ENCODE measurements around the gene FDX1. TPM values are rescaled to one million over a fixed set of nuclear protein-coding genes. Genes with fewer than 3 reads are reported as not detected.

The FDX1 gene
- total RNA-seq, 1 experiment from 2014 or later: 29.9 TPM

GRCh38 chr11:110492321-110492685 lies 62.6 kb downstream of the FDX1 start:
- Mint-ChIP-seq H3K4me1 (ENCODE audit: low read depth, unreplicated experiment) (no peaks in the 10 kb centered on the region), H3K36me3 (ENCODE audit: insufficient read depth, unreplicated experiment) (no peaks in the 10 kb centered on the region), H3K27ac (ENCODE audit: unreplicated experiment) (no peak overlapping the region), H3K9me3 (ENCODE audit: unreplicated experiment) (no peaks in the 10 kb centered on the region), H3K4me3 (ENCODE audit: unreplicated experiment) (no peak overlapping the region), H3K27me3 (ENCODE audit: insufficient read depth, unreplicated experiment) (peaks cover 10% of the 10 kb centered on the region)
- intact Hi-C loops (cut with micrococcal nuclease; ENCODE audit: unreplicated experiment): no loop called here
- BruUV-seq (replicated peaks): no TSS peak
- DNase-seq: no peak
- TF ChIP-seq CTCF (IDR thresholded peaks at IDR 0.05; ENCODE audit: insufficient read depth in 1 of 2, low read depth in 1 of 2, low read length in 1 of 2, severe bottlenecking in 1 of 2, unreplicated experiment in 1 of 2): no peak
- H3K9me3 ChIP-seq: no peaks in the 10 kb centered on the region
- no peaks in the 10 kb centered on the region for H3K36me3 ChIP-seq (ENCODE audit: control insufficient read depth, insufficient read depth, low read length)
- POLR2A ChIA-PET: no interaction called here
- no peak overlapping the region for H3K4me3 ChIP-seq (ENCODE audit: low read depth, low read length)
- CTCF ChIA-PET: no interaction called here
- H3K4me1 ChIP-seq: no peaks in the 10 kb centered on the region
- H3K27me3 ChIP-seq (replicated peaks; ENCODE audit: control insufficient read depth, insufficient read depth, low read length): no peaks in the 10 kb centered on the region

GRCh38 chr11:110493346-110493745 lies 63.6 kb downstream of the FDX1 start:
- no peaks in the 10 kb centered on the region for H3K36me3 ChIP-seq (ENCODE audit: control insufficient read depth, insufficient read depth, low read length)
- intact Hi-C loops (cut with micrococcal nuclease; ENCODE audit: unreplicated experiment): no loop called here
- POLR2A ChIA-PET: no interaction called here
- TF ChIP-seq CTCF (IDR thresholded peaks at IDR 0.05; ENCODE audit: insufficient read depth in 1 of 2, low read depth in 1 of 2, low read length in 1 of 2, severe bottlenecking in 1 of 2, unreplicated experiment in 1 of 2): no peak
- no peaks in the 10 kb centered on the region for H3K36me3 Mint-ChIP-seq (ENCODE audit: insufficient read depth, unreplicated experiment)
- DNase-seq: no peak
- no peak overlapping the region for H3K4me3 Mint-ChIP-seq (ENCODE audit: unreplicated experiment)
- no peaks in the 10 kb centered on the region for H3K27me3 ChIP-seq (replicated peaks; ENCODE audit: control insufficient read depth, insufficient read depth, low read length)
- H3K4me1 ChIP-seq: no peaks in the 10 kb centered on the region
- H3K9me3 Mint-ChIP-seq (ENCODE audit: unreplicated experiment): no peaks in the 10 kb centered on the region
- H3K4me3 ChIP-seq (ENCODE audit: low read depth, low read length): no peak overlapping the region
- peaks cover 10% of the 10 kb centered on the region for H3K27me3 Mint-ChIP-seq (ENCODE audit: insufficient read depth, unreplicated experiment)
- H3K9me3 ChIP-seq: no peaks in the 10 kb centered on the region
- no peak overlapping the region for H3K27ac Mint-ChIP-seq (ENCODE audit: unreplicated experiment)
- BruUV-seq (replicated peaks): no TSS peak
- CTCF ChIA-PET: no interaction called here
- H3K4me1 Mint-ChIP-seq (ENCODE audit: low read depth, unreplicated experiment): no peaks in the 10 kb centered on the region

GRCh38 chr11:110497231-110497978 lies 67.7 kb downstream of the FDX1 start:
- Mint-ChIP-seq H3K9me3 (ENCODE audit: unreplicated experiment) (no peaks in the 10 kb centered on the region), H3K27me3 (ENCODE audit: insufficient read depth, unreplicated experiment) (peaks cover 21% of the 10 kb centered on the region), H3K27ac (ENCODE audit: unreplicated experiment) (no peak overlapping the region), H3K4me3 (ENCODE audit: unreplicated experiment) (no peak overlapping the region), H3K36me3 (ENCODE audit: insufficient read depth, unreplicated experiment) (no peaks in the 10 kb centered on the region), H3K4me1 (ENCODE audit: low read depth, unreplicated experiment) (no peaks in the 10 kb centered on the region)
- no peaks in the 10 kb centered on the region for H3K36me3 ChIP-seq (ENCODE audit: control insufficient read depth, insufficient read depth, low read length)
- H3K9me3 ChIP-seq: peaks cover 11% of the 10 kb centered on the region; the same call in 1 of the 2 replicates
- H3K4me1 ChIP-seq: no peaks in the 10 kb centered on the region
- H3K4me3 ChIP-seq (ENCODE audit: low read depth, low read length): no peak overlapping the region
- no TSS peak for BruUV-seq (replicated peaks)
- intact Hi-C loops (cut with micrococcal nuclease; ENCODE audit: unreplicated experiment): no loop called here
- TF ChIP-seq CTCF (IDR thresholded peaks at IDR 0.05; ENCODE audit: insufficient read depth in 1 of 2, low read depth in 1 of 2, low read length in 1 of 2, severe bottlenecking in 1 of 2, unreplicated experiment in 1 of 2): no peak
- DNase-seq: no peak
- POLR2A ChIA-PET: no interaction called here
- CTCF ChIA-PET: interaction anchor here (0.7 kb wide), 1 partner anchor 11 kb away, joined by 3 read pairs; no protein-coding TSS in a partner anchor
- no peaks in the 10 kb centered on the region for H3K27me3 ChIP-seq (replicated peaks; ENCODE audit: control insufficient read depth, insufficient read depth, low read length)

All from Caco-2 (cell line).